ENCODE measurements around the gene EML6.

Gene EML6

GRCh38 chr2:54952978-54953456, 229.6 kb downstream of the EML6 start:
- no peak for DNase-seq

DNA sequence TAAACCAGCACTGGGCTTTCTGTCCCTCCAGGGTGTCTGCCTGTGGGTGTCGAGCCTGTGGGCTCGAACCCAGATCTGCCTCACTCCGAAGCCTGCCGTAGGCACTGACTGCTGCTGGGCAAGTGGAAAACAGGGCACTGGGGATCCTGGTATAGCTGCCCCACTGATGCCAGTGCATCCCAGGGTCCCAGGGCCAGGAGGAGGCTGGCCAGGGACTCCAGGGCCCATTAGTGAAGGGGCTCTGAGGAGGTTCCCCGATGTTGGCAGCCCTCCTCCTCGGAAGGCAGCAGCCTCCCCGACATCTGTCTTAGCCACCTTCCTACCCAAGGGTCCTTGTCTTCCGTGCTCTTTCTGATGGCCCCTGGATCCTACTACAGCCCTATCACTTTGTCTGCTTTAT, 230.7 kb downstream of the EML6 start:
- no peak for DNase-seq

- no peak for DNase-seq
Measured at GRCh38 chr2:54954705-54955357, 231.4 kb downstream of the EML6 start.

DNA sequence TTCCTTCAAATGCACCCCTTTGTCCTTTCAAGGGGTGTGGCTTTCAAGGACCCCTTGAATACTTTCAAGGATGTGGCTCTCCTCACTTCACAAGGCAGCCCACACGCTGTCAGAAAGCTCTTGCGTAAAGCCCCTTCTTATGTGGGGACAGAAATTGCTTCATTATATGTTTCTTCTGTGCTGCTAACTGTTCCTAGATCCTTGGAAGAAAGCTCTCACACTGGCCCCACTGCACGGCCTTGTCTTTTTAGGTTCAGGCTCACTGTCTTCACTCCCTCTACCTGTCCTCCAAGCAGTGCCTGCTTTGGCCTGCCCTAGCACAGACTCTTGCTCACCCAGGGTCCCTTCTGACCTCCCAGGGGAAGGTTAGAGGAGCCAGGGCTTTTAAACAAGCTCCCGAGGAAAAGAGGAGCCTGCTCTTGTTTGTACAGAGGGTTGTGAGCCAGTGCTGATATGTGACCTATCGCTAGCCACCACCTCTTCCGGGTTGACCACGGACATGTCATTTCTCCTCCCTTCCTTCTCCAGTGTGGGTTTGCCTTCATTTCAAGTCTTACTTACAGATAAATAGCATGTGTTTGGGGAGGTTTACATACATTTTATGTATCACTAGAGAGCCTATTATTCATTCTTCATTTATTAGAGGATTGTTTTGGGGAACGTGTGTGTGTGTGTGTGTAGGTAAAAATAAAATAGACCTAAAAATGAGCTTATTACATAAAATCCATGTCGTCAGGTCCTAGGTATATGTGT, 232.1 kb downstream of the EML6 start:
- DNase-seq = no peak

DNA sequence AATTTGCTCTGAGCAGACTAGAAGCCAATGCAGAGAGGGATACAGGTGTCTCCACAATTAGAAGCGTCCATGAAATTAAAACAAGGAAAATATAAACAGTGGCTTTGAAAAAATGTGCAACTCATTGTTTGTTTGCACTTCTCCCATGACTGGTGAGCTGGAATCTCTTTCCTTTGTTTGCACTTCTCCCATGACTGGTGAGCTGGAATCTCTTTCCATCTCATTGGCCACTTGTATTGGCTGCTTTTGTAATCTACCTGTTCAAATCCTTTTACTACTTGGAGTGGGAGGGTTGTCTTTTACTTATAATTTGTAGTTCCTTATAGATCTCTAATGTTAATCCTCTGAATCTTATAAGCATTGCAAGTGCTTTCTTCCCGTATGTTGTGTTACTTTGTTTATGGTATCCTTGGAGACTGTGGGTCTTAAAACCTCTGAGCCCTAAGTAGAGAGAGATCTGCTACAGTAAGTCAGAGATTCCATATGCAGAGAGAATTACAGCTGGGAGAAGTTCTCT, 232.7 kb downstream of the EML6 start:
- no peak for DNase-seq

DNA sequence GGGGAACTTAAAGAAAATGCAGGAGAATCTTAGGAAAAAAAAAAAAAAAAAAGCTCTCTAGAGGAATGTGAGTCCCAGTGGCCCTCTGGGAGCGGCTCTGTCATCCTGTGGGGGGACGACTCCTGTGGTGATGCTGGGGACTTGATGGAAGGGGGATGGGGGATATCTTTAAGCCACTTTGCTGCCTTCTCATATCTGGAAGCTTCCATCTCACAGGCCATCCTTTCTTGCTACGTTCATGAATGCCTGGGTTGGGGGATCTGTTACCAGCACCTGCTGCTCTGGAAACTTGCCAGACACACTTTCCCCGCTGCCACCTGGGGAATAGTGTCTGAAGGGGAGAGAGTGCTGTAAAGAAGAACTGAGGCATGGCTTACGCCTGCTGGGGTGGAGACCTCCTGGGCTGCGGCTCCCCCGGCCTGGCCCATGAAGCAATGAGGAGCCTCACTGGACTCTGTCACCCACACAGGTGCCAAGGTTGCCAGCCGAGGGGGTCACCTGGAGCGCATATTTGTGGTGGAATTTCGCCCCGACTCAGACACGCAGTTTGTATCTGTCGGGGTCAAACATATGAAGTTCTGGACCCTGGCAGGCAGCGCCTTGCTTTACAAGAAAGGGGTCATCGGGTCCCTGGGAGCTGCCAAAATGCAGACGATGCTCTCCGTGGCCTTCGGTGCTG, 234.0 kb downstream of the EML6 start:
- DNase-seq = no peak

- DNase-seq = no peak
Measured at GRCh38 chr2:54958717-54959371, 235.4 kb downstream of the EML6 start.

- no peak for DNase-seq
Measured at GRCh38 chr2:54960164-54960563, 236.7 kb downstream of the EML6 start.

DNA sequence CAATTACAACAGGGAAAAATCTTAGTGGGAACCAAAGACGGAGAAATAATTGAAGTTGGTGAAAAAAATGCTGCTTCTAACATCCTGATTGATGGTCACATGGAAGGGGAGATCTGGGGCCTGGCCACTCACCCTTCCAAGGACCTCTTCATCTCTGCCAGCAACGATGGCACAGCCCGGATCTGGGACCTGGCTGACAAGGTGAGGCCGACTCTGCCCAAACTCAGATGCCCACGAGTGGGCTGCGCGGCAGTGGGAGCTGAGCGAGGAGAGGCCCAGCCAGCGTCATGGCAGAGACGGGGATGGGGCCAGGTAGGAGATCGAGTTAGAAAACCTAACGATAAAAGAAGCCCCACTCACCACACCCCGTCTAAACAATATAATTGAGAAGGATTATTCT, 239.0 kb downstream of the EML6 start:
- no peak for DNase-seq

DNA sequence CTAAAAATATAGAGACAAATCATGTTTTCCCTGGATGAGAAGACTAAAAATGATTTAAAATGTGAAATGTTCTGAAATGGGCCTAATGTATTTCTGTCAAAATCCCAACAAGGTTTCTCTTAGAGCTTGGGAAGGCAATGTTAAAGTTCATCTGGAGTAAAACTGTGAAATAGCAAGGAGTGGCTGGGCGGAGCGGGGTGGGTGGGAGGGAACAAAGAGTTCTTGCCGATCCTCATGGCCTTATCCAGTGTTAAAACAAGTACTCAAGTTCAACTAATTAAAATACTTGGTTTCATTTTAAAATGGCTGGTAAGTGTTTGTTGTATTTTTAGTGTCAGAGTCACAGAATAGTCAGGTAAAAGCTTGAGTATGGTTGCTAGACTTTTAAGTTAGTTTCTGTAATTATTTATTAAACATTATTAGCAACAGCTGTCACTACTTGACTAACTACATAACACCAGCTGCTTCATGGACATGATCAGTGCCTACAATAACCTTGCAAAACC, 239.5 kb downstream of the EML6 start:
- DNase-seq = no peak

DNA sequence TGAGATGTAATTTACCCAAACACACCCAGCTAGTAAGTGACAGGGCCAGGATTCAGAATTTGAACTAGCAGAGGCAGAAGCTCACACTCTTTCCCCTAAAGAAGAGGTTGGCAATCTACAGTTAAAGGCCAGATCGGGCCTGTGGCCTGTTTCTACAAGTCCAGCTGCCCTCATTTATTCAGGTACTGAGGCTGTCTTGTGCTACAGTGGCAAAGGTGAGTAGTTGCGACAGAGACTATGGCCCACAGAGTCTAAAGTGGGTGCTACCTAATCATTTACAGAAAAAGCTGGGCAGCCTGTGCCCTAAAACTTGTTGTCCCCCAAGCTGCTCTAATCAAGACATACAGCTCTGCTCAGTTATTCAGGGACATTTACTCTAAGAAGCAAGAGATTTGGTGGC, 240.0 kb downstream of the EML6 start:
- no peak for DNase-seq

GRCh38 chr2:54964271-54964670, 240.8 kb downstream of the EML6 start:
- no peak for DNase-seq

DNA sequence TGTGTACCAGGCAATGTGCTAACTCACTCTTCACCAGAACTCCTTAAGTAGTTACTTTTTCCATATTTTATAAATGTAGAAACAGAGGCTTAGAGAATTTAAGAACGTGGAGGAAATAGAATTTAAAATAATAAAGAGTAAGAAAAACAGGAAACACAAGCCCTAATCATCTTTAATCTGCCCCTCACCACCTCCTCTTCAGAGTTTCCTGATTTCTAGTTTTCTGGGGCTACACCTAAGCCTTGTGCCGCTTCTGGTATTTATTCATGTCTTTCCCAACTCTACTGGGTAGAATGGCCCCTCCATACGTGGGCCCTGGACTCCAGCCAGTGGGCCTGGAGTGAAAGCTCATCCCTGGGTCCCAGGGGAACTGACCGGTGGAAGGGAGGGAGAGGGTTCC, 241.4 kb downstream of the EML6 start:
- no peak for DNase-seq

DNA sequence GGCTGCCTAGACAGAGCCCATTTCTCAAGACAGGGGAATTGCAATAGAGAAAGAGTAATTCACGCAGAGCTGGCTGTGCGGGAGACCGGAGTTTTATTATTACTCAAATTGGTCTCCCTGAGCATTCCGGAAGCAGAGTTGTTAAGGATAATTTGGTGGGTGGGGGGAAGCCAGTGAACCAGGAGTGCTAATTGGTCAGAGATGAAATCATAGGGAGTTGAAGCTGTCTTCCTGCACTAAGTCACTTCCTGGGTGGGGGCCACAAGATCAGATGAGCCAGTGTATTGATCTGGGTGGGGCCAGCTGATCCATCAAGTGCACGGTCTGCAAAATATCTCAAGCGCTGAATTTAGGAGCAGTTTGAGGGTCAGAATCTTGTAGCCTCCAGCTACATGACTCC, 242.0 kb downstream of the EML6 start:
- no peak for DNase-seq

DNA sequence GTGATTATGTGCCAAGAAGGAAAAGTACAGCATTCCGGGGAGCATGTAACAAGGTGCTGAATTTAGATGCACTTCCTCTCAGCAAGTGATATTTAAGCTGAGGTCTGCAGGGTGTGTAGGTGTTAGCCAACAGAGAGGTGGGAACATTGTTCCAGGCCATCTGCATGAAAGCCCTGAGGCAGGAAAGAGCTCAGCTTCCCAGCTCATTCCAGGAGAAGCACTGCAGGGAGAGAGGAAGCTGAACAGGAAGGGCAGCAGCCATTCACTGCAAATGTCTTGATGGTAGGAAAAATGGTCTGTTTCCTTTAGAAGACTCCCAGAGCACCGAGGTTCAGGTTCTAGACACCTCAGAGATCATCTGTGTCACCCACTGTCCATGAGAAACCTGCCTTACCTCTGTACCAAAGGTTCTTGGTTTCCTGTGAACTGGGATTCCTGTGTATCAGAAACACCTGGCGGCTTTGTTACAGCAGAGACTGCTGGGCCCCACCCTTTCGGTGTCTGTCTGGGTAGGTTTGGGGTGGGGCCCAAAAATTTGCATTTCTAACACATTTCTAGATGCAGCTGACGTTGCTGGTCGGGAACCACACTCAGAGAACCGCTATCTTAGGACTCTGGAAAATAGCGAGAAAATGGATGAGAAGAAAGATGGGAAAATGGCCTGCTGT, 242.8 kb downstream of the EML6 start:
- no peak for DNase-seq

DNA sequence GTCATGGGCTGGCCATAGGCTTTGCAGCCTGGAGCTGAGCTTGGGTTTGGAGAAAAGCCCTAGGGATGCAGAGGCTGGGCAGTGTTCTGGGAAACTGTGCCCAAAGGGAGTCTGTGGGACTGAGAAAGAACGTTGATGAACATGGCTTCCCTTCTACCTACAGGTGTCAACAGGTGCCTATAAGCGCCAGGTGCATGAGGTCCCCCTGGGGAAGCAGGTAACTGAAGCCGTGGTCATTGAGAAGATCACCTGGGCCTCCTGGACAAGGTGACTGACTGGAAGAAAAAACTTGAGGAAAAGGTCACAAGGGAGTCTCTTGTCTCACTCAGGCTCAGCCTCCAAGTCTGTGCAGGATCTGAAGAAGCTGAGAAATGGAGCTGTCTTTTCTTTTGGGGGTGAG, 243.4 kb downstream of the EML6 start:
- no peak for DNase-seq

- no peak for DNase-seq
Measured at GRCh38 chr2:54967269-54967668, 243.8 kb downstream of the EML6 start.

- no peak for DNase-seq
Measured at GRCh38 chr2:54967759-54968365, 244.4 kb downstream of the EML6 start.

- no peak for DNase-seq
Measured at GRCh38 chr2:54968561-54969218, 245.2 kb downstream of the EML6 start.

- DNase-seq = no peak
Measured at GRCh38 chr2:54969295-54969939, 246.0 kb downstream of the EML6 start.

GRCh38 chr2:54969940-54970338, 246.5 kb downstream of the EML6 start:
- DNase-seq = no peak
